Erythroblast (primary cell): ENCODE data around the gene DIAPH3.

Source experiments
- DNase-seq, 2 experiments: peaks; one replicate each; lab custom pipeline; 2025; lab: John Stamatoyannopoulos, UW
- GATA1 ChIP-seq: IDR thresholded peaks from 2 replicates; pipeline ENCODE4 v1.6.1; 2011; ENCODE audit warnings: low read depth, mild to moderate bottlenecking, control low read depth, low read length, moderate library complexity
- POLR2A ChIP-seq: IDR thresholded peaks from 2 replicates; pipeline ENCODE4 v1.6.1; 2011; ENCODE audit warnings: mild to moderate bottlenecking, low read length

DIAPH3 gene

DNA sequence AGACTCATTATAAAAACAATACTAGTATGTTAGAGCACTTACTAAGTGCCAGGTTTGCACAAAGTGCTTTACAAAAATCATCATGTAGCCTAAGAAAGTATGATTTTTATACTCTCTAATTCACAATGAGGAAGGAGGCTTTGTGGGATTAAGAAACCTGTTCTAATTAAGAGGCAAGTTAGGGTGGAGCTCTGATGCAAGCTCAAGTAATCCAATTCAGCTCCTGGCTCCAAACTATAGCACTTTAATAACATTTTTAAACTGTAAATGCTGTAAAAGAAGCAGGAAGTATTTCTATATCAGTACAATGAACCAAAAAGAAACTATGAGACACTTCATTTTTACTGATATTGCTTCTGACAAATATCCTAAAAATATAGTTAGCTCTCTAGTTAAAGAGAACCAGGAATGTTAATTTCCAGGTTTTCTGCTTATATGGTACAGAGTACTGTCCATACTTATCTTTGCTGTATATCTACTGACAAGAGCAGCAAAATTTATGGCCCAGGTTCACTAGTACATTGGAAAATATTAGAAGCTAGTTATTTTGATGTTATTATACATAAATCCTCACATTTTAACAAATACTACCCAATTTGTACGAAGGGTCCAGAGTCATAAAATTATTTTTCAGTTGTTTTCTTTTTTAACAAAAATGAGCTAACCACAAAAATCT, 482.0 kb downstream of the DIAPH3 start:
- TF ChIP-seq GATA1 (no peak), POLR2A (no peak)

DNA sequence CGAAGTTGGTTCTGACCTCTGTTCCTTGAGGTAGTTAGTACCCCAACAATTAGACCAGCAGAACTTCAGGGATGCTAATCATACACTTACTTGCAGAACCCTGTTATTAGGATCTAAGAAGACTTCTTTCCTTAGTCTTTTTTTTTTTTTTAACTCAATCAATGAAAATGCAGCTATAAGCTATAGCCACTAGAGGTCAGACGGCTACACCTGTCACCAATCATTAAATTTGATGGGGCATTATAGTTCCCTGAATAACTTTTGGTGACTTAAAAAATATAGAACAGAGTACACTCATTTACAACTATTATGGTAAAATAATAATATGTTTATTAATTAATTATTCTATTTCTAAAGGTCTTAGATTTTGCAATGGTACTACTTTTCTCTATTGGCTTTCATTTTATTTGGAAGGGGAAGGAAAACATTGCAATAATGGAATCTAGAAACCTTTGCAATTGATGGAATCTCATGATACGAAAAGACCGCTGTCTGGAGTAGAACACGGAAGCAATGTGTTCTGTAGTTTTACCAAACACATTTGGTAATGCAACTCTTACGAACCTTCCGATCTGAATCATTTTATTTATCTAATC, 483.2 kb downstream of the DIAPH3 start:
- peak; percentile 21 to 64 for DNase-seq
- TF ChIP-seq POLR2A (no peak), GATA1 (no peak)

More for the DNA sequence above, 482.0 kb downstream of the DIAPH3 start:
- DNase-seq, result peak; percentile 36 to 80

DNA sequence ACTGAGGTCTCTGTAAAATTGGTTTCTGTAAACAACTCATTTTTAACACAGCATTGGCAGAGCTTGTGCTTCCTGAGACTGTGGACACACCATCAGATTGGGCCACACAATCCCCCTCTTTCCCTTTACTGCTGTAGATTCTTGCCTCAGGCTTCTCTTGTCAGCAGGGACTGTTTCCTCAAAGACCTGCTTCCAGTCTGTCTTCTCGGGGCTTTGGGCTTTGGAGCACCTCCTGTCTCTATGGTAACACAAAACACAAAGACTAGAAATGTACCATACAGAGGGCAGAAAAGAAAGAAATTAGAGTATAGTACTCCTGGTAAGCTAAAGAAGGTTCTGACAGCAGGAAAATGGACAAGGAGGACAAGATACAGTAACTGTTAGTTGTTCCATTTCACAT, 484.5 kb downstream of the DIAPH3 start:
- DNase-seq, result no peak
- no peak for TF ChIP-seq POLR2A
- no peak for TF ChIP-seq GATA1

DNA sequence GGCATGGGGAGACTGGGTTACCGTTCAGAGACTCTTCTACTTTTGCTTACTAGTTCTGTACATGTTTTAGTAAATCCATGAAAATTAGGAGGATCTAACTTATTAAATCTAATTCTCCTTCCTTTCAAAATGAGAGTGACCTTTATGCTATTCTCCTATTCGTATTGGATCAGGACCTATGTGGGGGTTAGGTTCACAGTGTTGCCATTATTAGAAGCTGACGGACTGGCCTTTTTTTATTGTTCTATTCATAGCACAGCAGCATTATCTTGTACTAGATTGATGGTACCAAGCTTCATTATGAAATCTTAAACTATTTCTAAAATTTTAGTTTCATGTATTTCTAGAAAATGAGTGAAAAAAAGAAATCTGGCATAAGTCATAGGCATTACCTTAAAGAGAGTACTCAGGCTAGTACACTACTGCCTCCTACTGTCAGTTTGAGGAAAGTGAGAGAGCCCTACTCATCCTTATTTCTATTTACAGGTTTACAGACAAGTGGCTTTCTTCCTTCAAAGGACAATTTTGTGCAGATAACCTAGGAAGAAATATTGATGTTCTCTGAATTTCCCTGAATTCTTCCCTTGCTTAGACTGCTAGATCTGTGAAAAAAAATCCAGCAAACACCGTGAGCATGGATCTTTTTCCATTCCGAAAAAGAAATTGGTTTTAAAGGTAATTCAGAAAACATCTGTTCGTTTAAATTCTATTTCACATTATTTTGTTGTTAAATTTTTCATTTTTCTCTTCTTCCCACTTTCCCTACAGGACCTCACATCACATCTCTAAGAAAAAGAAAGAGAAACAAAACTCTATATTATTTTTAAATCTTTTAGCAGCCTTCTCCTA, 485.5 kb downstream of the DIAPH3 start:
- peak; percentile 60 to 71 for DNase-seq
- TF ChIP-seq GATA1 (no peak), POLR2A (no peak)

DNA sequence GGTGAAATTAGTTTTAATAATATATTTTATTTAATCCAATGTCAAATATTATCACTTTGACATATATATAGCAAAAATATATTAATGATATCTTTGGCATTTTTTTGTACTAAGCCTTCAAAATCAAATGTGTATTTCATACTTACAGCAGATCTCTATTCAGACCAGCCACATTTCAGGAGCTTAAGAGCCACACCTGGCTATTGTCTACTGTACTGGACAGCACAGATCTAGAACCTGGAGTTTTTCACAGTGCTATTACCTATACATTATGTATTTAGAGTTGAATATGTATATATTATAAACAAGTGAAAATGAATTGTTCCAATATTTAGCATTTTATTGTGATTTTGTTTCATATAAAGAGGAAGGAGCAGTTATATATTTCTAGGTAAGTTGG, 486.3 kb downstream of the DIAPH3 start:
- no peak for TF ChIP-seq GATA1
- TF ChIP-seq POLR2A, result no peak
- DNase-seq, result no peak

DNA sequence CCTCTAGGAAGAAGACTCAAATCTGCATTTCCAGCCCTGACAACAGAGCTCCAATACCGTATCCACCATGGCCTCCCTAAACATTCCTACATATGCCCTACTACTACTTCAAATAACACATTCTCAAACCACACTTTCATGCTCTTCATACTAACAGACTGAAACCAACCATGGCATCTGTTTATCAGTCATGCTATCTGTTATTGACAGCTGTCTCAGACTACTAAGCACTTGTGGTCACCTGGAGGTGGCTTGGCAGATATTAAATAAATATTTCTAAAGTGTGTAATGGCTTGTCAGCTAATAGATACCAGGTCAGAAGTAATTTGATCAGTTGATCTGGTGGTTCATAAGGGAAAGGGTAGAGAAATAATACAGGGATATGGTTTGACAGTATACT, 489.1 kb downstream of the DIAPH3 start:
- peak; percentile 24 to 57 for DNase-seq
- TF ChIP-seq POLR2A (no peak), GATA1 (no peak)

DNA sequence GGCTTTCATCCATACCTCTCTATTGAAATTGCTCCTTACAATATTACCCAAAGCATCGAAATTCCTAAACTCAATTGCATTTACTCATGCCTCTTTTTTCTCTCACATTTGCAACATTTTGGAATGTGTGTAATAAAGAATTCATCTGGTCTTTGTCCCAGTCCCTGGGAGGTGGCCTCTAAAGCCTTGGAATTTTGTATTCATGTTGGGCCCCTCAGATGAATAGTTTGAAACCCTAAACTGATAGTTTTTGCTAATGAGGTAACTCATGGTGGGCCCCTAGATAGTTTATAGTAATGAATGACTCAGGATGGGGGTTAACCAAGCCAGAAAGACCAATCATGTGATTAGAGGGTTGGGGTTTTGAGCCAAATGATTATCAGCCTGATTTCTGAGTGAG, 490.4 kb downstream of the DIAPH3 start:
- DNase-seq, result peak in 1 of 2 experiments; percentile 4
- TF ChIP-seq GATA1, result no peak
- no peak for TF ChIP-seq POLR2A

DNA sequence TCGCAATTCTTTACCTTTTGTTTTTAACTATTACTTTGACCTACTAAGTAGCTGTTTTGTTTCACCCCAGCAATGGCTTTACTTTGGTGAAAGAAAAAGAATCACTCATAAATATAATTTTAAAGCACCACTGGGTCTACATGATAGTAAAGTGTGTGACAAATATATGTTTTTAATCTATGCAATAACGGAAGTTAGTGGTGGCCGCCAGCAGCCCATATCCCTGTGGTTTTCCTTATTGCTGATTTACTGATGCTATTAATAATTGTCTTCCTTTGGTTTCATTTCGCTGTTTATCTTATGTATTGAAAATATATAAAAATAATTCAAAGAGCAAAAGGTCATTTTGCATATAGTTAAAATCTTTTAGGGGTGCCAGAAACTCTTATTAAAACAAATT, 491.3 kb downstream of the DIAPH3 start:
- TF ChIP-seq GATA1 (no peak), POLR2A (no peak)
- DNase-seq, result no peak

DNA sequence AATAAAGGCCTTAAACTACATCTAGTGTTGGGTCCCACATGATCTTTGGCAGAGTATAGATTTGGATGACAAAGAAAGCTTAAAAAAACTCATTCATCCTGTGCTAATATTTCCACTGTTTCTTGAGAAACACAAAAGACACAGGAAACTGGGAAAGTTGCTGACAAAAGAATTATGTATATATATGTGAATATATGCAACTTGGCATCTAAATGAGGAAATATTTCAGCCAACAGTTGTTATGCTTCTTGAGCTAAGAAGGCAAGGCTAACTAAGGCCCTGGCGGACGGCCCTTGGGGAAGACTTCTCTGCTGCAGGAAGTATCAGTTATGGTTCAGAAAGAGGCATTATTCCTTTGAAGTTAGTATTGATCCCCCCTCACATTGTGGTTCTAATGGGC, 491.8 kb downstream of the DIAPH3 start:
- TF ChIP-seq GATA1 (no peak), POLR2A (no peak)
- DNase-seq, result no peak

DNA sequence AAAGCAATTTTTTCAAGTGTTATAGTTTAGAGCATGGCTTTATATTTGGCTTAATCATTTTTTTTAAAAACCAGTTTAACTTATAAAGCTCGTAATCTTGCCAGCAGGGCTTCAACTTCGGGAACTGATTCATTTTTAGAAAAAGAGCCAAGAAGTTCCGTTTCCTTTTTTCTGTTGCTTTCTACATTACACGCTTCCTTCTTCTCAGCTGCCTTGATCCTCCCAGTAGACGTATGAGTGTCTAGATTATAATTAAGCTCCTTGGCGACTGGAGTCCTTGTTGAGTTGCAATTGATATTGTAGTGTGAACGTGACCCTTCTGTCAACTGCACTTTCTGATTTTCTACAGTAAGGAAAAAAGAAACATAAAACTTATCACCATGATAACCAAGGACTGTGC, 497.2 kb downstream of the DIAPH3 start:
- TF ChIP-seq GATA1 (no peak), POLR2A (no peak)
- no peak for DNase-seq

DNA sequence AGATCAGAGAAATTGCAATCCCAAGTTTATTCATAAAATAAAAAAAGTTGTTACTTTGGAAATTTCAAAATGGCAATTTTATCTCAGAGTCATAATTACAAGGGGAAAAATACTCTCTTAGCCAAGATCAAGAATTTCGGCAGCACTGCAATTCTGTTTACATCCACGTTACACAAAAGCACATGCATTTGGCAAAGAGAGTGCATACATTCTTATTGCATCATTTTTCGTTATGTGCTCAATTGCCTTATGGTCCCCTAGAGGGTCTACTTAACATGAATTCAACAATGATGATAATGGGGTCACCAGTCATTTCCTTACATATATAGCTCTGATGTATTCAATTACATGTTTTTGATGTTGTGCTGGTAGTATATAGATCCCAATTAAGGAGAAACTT, 498.0 kb downstream of the DIAPH3 start:
- DNase-seq, result no peak
- TF ChIP-seq POLR2A (no peak), GATA1 (no peak)

DNA sequence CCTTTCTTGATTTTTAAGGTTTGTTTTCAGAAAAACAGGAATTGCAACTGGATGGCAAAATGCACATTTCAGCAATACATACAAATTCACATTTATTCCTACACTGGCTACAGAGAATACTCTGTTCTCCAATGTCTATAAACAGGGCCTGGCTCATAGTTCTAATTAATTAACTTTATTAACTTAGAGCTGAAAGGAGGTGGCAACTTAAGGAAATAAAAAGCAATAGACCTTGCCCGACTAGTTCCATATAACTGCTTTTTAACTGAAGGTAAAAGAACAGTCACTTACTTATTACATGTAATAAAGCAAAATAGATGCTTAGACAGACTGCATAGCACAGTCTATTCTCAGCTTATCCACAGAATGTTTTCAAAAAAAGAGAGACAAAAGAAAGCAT, 498.5 kb downstream of the DIAPH3 start:
- TF ChIP-seq GATA1 (no peak), POLR2A (no peak)
- no peak for DNase-seq

DNA sequence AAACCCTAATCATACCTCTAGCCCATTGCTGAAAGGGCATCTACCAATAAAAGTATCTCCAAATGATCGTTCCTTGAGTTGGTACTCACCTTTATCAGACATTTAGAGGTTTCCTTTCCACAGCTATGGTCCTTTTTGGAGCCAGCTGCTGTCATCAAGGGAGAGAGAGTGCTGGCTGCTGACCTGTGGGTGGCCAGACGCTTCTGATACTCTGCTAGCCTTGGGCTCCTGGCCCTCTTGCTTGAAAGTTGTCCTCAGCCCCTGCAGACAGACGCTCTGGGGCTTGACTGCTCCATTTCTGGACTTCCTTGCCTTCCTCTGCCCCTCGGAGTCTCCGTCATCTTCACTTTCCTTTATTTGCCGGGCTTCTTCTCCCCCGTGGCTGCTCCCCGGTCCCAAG, 499.1 kb downstream of the DIAPH3 start:
- no peak for DNase-seq
- no peak for TF ChIP-seq GATA1
- TF ChIP-seq POLR2A, result no peak

DNA sequence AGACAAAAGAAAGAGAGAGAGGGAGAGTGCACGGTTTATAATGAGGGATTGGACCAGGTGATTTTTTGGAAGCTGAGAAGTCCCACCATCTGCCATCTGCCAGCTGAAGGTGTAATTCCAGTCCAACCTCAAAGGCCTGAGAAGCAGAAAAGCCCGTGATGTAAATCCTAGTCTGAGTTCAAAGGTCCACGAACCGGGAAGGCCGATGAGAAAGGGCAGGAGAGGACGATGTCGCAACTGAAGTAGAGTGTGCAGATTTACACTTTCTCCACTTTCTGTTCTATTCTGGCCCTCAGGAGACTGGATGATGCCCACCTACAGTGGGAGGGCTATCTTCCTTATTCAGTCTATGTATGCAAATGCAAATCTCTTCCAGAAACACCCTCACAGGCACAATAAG, 500.0 kb downstream of the DIAPH3 start:
- DNase-seq, result no peak
- TF ChIP-seq POLR2A (no peak), GATA1 (no peak)

DNA sequence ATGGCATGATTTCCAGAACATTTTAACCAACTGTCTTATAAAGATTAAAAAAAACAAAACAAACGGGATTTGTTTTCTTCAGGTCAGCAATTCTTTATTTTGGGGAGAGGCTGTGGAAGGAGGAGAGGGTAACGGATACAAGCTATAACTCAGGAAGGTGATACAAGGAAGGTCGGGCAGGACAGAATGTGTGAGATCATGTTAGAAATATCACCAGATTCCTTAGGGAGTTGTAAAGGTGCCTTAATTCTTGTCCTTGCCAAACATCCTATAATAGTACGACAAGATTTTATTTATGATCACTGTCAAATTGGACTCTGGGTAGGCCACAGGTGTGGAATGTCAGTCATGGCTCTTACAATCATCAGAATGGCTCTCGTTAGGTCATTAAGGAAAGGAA, 503.1 kb downstream of the DIAPH3 start:
- TF ChIP-seq GATA1 (no peak), POLR2A (no peak)
- DNase-seq, result no peak
